ENCODE data around the gene UPP2. TPM values are rescaled to one million over a fixed set of nuclear protein-coding genes. Genes with fewer than 3 reads are reported as not detected.

Gene UPP2
- total RNA-seq, 1 experiment from 2014 or later = not detected

GRCh38 chr2:158089322-158089721 lies 12.4 kb upstream of the UPP2 start:
- Histone ChIP-seq H3K14ac (ENCODE audit: insufficient read depth, low read length) (no peak overlapping the region), H2BK20ac (ENCODE audit: low read depth, low read length, poor library complexity, severe bottlenecking) (no peak overlapping the region), H2AFZ (ENCODE audit: low read length) (no peak overlapping the region), H3T11ph (ENCODE audit: low read length) (no peak overlapping the region), H2AK5ac (ENCODE audit: insufficient read length, low read length) (no peak overlapping the region), H4K20me1 (ENCODE audit: control insufficient read depth, insufficient read depth, insufficient read length) (no peaks in the 10 kb centered on the region), H3K79me1 (ENCODE audit: insufficient read depth, low read depth, low read length, poor library complexity, severe bottlenecking) (no peaks in the 10 kb centered on the region), H3K9me3 (ENCODE audit: control insufficient read depth, low read depth, low read length) (no peaks in the 10 kb centered on the region), H2BK120ac (ENCODE audit: low read depth, low read length, poor library complexity, severe bottlenecking) (no peak overlapping the region), H3K4me2 (ENCODE audit: insufficient read depth, insufficient read length, low read length) (no peak overlapping the region), H2BK5ac (ENCODE audit: insufficient read length, low read length) (no peak overlapping the region), H4K5ac (ENCODE audit: insufficient read length, low read depth, low read length) (no peak overlapping the region), H3K18ac (ENCODE audit: insufficient read length, low read depth, low read length) (no peak overlapping the region), H4K8ac (replicated peaks; ENCODE audit: insufficient read length, low read depth, low read length) (no peak overlapping the region), H3K4ac (ENCODE audit: low read depth, low read length) (no peak overlapping the region), H2BK15ac (ENCODE audit: low read depth, low read length) (no peak overlapping the region), H3K9ac (ENCODE audit: extremely low read depth, insufficient read length, low read length) (no peak overlapping the region), H4K91ac (ENCODE audit: insufficient read length, low read depth, low read length) (no peak overlapping the region), H3K56ac (ENCODE audit: insufficient read length, low read depth, low read length) (no peak overlapping the region), H3K23ac (ENCODE audit: insufficient read length, low read depth, low read length) (no peak overlapping the region), H3K23me2 (ENCODE audit: insufficient read length, low read depth, low read length, poor library complexity, severe bottlenecking) (no peaks in the 10 kb centered on the region), H3K4me1 (ENCODE audit: insufficient read depth, low read length) (no peaks in the 10 kb centered on the region), H2BK12ac (ENCODE audit: insufficient read length, low read depth, low read length) (no peak overlapping the region), H3K27me3 (ENCODE audit: insufficient read depth, low read length) (no peaks in the 10 kb centered on the region), H3K79me2 (ENCODE audit: insufficient read depth, low read length) (no peaks in the 10 kb centered on the region), H3K27ac (ENCODE audit: insufficient read length, low read depth, low read length) (no peak overlapping the region)
- Mint-ChIP-seq H3K4me1 (peaks cover 9 to 11% of the 10 kb centered on the region in 2 experiments), H3K4me3 (no peak overlapping the region), H3K27ac (no peak overlapping the region; a peak in 1 of 7 replicates), H3K9me3 (peaks cover 19 to 21% of the 10 kb centered on the region in 2 experiments), H3K27me3 (ENCODE audit: low read depth) (no peaks in the 10 kb centered on the region; the same call in none of the 2 replicates), H3K36me3 (ENCODE audit: insufficient read depth in 1 of 3, low read depth in 3 of 3) (peaks cover 4 to 28% (median 6%) of the 10 kb centered on the region in 3 experiments)
- no CpG with 5 or more reads among the region's 5 CpGs for WGBS (ENCODE audit: extremely low coverage, insufficient read length, low lambda C conversion rate)
- TF ChIP-seq, protein P1, sequence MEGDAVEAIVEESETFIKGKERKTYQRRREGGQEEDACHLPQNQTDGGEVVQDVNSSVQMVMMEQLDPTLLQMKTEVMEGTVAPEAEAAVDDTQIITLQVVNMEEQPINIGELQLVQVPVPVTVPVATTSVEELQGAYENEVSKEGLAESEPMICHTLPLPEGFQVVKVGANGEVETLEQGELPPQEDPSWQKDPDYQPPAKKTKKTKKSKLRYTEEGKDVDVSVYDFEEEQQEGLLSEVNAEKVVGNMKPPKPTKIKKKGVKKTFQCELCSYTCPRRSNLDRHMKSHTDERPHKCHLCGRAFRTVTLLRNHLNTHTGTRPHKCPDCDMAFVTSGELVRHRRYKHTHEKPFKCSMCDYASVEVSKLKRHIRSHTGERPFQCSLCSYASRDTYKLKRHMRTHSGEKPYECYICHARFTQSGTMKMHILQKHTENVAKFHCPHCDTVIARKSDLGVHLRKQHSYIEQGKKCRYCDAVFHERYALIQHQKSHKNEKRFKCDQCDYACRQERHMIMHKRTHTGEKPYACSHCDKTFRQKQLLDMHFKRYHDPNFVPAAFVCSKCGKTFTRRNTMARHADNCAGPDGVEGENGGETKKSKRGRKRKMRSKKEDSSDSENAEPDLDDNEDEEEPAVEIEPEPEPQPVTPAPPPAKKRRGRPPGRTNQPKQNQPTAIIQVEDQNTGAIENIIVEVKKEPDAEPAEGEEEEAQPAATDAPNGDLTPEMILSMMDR (conservative IDR thresholded peaks at IDR 0.05) = no peak
- no peak for DNase-seq
